Stimulated activated CD8-positive, alpha-beta memory T cell treated with anti-CD3 and anti-CD28 coated beads, Interleukin-7, amount 100 ng/mL, for 48 hours (primary cell): Measurements from ENCODE around the gene GLYR1.
A peak's percentile ranks its signal among the peaks of the same experiment; 100 is the strongest.
"Not testable (repeated sequence)": the region's sequence is repeated elsewhere in the genome, so short reads cannot be mapped to it uniquely, and the experiment has no call there.

ENCODE experiments used
- DNase-seq, 2 donors: peaks; one replicate each; pipeline ENCODE4 v3.0.0-alpha.2; 2020; ENCODE audit warnings: low read depth in 1 of 2; ENCODE audit errors: extremely low read depth in 1 of 2

The GLYR1 gene

GRCh38 chr16:4846901-4847773 lies at the start of gene GLYR1, which contains the start of gene UBN1:
TSS of gene GLYR1 (minus strand) at chr16:4847288. CDS start at chr16:4847265, 23 bp downstream.
TSS of gene UBN1 (plus strand) at chr16:4847481. CDS start at chr16:4852918, 5,437 bp downstream.
- DNase-seq: peak; percentile 99 to 100

- not testable (repeated sequence) for DNase-seq
Observed at GRCh38 chr16:4896761-4897160, 49.7 kb upstream of the GLYR1 start.

DNA sequence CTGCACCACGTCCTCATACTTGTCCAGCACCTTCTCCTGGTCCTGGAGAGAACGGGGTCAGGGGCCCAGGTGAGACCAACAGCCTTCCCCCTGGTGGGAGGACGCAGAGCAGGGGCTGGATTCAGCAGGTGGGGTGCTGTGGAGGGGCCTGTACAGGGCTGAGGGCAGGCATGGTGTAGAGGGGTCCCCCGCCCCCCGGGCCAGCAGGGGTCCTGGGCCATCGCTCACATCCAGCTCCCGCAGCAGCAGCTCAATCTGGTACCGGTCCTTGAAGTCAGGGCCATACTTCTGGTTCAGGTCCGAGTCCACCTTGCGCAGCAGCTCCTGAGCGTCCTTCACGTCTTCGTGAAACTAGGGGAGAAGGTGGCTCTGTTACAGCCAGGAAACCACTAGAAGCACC lies 48.3 kb upstream of the GLYR1 start:
- no peak for DNase-seq

- no peak for DNase-seq
Observed at GRCh38 chr16:4894276-4895150, 47.4 kb upstream of the GLYR1 start.

DNA sequence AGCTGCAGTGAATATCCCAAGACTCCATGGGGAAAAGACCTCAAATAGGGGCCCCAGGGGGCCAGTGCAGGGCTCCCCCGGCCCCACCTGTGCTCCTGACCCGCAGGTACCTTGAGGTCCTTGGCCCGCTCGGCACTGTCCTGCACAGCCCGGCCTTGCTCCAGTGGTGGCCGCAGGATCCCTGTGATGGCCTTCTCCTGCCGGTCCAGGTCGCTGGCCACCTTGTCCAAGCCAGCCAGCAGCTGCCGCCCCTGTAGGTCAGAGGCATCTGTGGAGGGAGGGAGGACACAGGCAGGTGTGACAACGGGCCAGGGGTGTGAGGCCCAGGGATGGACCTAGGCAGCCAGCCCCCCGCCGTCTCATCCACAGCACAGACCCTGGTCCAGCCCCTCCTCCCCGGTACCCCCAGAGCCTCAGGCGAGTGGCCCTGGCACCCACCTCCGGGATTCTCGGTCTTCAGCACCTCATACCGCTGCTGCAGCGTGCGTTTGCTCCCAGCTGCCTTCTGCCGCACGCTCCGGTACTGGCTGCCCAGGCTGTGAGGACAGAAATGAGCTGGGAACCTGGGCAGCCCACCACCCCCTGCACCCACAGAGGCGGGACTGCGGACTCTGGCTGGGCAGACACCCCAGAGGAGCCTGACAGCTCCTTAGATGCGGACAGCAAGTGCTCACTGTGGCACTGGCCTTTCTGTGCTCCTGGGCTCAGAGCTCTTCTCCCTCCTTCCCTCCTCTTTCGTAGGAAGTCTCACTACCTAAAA lies 46.2 kb upstream of the GLYR1 start:
- no peak for DNase-seq

DNA sequence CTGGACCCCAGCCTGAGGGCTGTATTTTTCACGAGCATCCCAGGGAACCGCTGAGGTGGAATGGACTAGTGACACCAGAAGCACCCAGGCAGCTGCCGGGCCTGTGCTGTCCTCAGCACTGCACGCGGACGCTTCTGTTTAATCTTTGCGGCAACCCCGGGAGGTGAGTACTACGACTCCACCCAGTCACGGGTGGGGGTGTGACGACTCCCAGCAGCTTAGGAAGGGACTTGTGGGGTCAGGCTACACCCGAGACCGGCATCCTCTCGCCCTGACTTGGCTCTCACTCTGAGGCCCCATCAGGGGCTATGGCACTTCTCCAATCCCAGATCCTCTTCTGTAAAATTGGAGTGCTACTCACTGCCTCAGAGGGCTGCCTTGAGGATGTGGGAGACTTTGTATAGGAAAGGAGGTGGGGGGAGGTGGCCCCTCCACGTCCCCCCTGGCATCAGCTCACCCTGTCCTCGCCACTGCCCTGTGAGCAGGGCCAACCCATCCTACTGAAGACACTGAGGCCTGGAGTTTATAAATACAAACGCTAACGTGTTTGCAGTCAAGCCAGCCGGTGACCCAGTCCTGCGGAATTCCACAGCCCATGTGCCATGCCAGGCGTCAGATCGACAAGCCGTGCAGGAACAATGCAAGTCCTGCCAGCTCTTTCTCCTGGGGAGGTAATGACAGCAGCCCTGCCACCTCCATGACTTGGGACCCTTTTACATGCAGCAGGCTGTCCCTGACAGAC lies 45.4 kb upstream of the GLYR1 start:
- DNase-seq: no peak

GRCh38 chr16:4891886-4892216 lies 44.8 kb upstream of the GLYR1 start:
- no peak for DNase-seq

DNA sequence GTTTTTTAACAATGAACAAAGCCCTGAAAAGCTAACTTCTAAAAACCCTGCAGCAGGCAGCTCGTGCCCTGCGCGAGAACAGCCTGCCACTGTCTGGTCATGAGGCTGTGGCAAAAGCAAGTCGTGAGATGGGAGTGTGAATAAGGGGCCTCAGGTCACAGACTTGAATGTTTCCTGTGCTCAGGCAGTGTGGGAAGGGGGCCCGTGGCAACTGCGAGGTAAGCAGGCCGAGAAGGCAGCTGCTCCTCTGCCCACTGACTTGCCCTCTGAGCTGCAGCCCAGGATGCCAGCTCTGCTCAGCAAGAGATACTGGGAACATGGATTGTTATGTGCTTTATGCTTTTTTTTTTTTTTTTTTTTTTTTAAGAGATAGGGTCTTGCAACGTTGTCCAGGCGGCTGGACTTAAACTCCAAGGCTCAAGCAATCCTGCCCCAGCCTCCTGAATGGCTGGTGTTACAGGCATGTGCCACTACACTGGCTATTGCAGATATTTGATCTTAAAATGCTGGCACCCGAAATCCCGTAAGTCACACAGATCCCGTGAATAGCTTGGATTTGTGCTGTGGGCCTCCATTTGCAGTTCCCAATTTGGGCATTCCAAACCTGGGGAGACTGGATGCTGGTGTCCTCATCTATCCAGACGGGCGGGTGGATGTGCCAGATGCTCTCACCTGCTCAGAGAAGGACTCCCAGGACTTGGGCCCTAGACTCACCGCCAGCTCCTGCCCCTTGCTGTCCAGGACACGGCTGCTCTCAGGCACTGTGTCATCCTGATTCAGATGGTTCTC lies 44.2 kb upstream of the GLYR1 start:
- no peak for DNase-seq

GRCh38 chr16:4890686-4891085 lies 43.6 kb upstream of the GLYR1 start:
- DNase-seq: no peak

- DNase-seq: no peak
Observed at GRCh38 chr16:4890026-4890425, 42.9 kb upstream of the GLYR1 start.

DNA sequence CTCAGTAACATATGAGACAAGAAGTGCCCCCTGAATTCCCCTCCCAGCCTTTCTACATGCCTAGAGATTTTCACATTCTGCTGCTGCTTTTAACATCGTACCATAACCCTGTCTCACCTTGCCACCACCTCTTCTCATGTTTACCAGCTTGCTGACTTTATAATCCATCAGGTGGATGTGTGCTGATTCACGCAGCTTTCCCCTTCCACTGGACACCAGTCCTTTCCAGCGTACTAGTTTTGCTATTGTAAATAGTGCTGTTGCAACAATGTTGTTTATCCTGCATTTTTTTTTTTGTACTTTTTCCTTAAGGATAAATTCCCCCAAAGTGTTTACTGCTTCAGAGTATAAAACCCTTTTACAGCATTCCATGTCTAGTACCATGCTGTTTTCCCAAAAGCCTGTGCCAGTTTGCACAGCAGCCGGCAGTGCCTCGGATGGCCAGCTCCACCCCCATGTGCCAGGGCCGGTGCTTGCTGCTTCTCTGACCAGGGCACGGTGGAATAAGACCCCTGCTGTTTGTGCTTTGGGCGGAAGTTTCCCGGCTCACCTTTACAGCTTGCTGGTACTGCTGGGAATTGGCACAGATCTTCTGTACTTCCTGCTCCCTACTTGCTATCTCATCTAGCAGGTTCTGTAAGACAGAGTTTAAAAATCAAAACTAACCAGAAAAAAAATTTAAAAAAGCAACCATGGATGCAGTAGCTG lies 41.5 kb upstream of the GLYR1 start:
- no peak for DNase-seq

DNA sequence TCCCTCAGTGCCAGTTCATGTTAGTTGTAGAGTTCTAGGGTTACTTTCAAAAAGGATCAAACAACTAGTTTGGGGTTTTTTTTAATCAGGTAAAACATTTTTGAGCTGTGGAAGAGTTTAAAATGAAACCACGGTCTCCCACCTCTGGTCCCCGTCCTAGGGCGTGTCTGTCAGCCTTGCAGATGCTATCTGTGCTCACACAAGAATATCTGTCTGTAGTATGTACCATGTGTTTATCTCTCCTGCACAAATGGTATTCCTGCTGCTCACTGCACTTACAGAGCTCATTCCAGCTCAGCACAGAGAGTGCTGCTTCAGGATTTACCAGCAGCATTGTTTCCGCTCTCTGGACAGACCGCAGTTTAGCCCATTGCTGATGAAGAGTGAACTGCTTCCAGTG lies 39.1 kb upstream of the GLYR1 start:
- no peak for DNase-seq

- no peak for DNase-seq
Observed at GRCh38 chr16:4884972-4885874, 38.1 kb upstream of the GLYR1 start.

- DNase-seq: no peak
Observed at GRCh38 chr16:4884209-4884608, 37.1 kb upstream of the GLYR1 start.

- no peak for DNase-seq
Observed at GRCh38 chr16:4883501-4883900, 36.4 kb upstream of the GLYR1 start.

DNA sequence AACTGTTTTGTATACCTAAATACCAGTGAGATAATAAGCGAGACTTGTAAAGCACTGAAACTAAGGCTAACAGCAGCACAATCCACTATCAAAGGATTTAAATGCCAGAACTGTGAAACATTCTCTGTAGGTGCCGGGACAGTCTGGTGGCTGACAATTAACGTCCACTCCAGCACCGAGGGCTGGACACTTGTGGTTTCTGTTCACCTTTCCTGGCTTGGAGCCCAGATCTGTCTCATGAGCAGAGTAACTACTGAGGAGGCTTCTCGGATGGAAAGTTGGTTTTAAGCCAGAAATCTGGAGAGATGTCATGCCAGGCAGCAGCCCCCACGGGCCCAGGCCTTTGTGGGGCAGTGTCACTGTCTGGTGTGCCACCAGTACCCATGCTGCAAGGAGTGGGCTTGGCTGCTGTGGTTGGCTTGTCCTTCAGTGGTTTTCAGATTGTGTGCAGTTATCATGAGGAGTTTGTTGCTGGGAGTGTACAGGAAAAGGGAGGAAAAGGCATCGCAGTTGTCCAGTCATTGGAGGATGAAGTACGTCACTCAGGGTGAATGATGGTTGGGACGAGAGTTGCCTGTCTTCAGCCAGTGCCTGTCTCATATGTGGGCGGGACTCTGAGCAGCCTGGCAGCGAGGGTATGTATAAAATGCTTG lies 35.7 kb upstream of the GLYR1 start:
- DNase-seq: no peak

- DNase-seq: no peak
Observed at GRCh38 chr16:4882000-4882632, 35.0 kb upstream of the GLYR1 start.
